ENCODE measurements around the gene MRTFB. TPM values are rescaled to one million over a fixed set of nuclear protein-coding genes. Genes with fewer than 3 reads are reported as not detected.
A peak's percentile ranks its signal among the peaks of the same experiment; 100 is the strongest.

MRTFB gene
- total RNA-seq, 1 experiment from 2014 or later = 30.0 TPM

DNA sequence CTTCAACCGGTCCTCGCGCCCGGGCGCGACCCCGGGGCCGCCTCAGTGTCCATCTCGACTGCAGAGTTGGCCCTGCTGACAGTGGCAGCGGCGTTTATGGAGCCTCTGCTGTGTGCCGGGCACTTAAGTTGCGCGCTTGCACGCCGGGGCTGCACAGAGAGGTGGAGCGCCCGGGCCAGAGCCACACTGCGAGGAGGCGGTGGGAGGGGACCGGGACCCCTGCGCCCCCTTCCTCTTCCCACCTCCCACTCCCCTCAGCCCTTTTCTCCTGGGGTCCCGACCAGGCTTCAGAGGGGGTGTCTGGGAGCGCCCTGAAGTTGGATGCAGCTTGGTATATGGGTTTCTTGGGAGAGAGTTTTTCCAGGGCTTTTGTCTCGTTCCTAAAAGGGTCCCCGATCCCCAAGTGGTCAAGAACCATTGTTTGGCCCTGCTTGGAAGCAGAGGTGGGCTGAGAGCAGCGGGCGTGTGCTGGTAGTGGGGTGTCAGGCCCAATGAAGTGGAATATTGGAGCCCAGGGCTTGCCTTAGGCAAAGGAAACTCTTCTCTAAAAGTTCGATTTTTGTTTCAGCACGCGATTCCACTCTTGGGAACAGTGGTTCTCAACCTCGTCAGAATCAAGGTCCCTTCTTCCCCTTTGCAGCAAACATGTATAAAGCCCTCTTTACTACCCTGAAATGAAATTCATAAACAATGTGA, 605 bp downstream of the MRTFB start:
- peaks cover 11% of the 10 kb centered on the region for H3K4me1 Mint-ChIP-seq (ENCODE audit: insufficient read depth, unreplicated experiment)
- POLR2A ChIA-PET = interaction anchor here (1.0 to 1.1 kb wide), 2 partner anchors 17 to 68 kb away, joined by 3 to 5 read pairs; no protein-coding TSS in a partner anchor
- H3K4me3 Mint-ChIP-seq (ENCODE audit: unreplicated experiment) = peak overlapping the region; percentile 90
- peak; percentile 13 for DNase-seq (ENCODE audit: unreplicated experiment)
- peaks cover 12% of the 10 kb centered on the region for H3K36me3 Mint-ChIP-seq (ENCODE audit: insufficient read depth, unreplicated experiment)
- CTCF ChIA-PET = interaction anchor here (0.6 to 0.7 kb wide), 3 partner anchors 33 to 135 kb away, joined by 3 to 8 read pairs (median 3); no protein-coding TSS in a partner anchor
- no peaks in the 10 kb centered on the region for H3K9me3 Mint-ChIP-seq (ENCODE audit: unreplicated experiment)
- intact Hi-C loops (cut with micrococcal nuclease) = loop anchor here (1.0 to 5.0 kb wide), 3 partner anchors 68 to 176 kb away; no protein-coding TSS in a partner anchor
- no TSS peak for BruUV-seq (replicated peaks)
- peak overlapping the region; percentile 93 for H3K27ac Mint-ChIP-seq (ENCODE audit: low read depth, unreplicated experiment)
- no peaks in the 10 kb centered on the region for H3K27me3 Mint-ChIP-seq (ENCODE audit: insufficient read depth, unreplicated experiment)
- TF ChIP-seq CTCF (IDR thresholded peaks at IDR 0.05; ENCODE audit: unreplicated experiment) = no peak

GRCh38 chr16:14072360-14072759, 1.2 kb downstream of the MRTFB start:
- TSS peak; percentile 32 for BruUV-seq (replicated peaks)
- H3K27ac Mint-ChIP-seq (ENCODE audit: low read depth, unreplicated experiment) = peak overlapping the region; percentile 93
- CTCF ChIA-PET = interaction anchor here (0.6 to 0.7 kb wide), 2 partner anchors 66 to 143 kb away, joined by 3 to 4 read pairs; no protein-coding TSS in a partner anchor
- peak overlapping the region; percentile 90 for H3K4me3 Mint-ChIP-seq (ENCODE audit: unreplicated experiment)
- TF ChIP-seq CTCF (IDR thresholded peaks at IDR 0.05; ENCODE audit: unreplicated experiment) = no peak
- no peak for DNase-seq (ENCODE audit: unreplicated experiment)
- no peaks in the 10 kb centered on the region for H3K9me3 Mint-ChIP-seq (ENCODE audit: unreplicated experiment)
- peaks cover 12% of the 10 kb centered on the region for H3K36me3 Mint-ChIP-seq (ENCODE audit: insufficient read depth, unreplicated experiment)
- H3K27me3 Mint-ChIP-seq (ENCODE audit: insufficient read depth, unreplicated experiment) = no peaks in the 10 kb centered on the region
- H3K4me1 Mint-ChIP-seq (ENCODE audit: insufficient read depth, unreplicated experiment) = peaks cover 11% of the 10 kb centered on the region
- POLR2A ChIA-PET = interaction anchor here (1.0 to 1.2 kb wide), 3 partner anchors 16 to 153 kb away, joined by 3 to 7 read pairs (median 5); partner anchors contain the start of gene ERCC4
- intact Hi-C loops (cut with micrococcal nuclease) = loop anchor here (5.0 kb wide), 2 partner anchors 135 to 175 kb away; no protein-coding TSS in a partner anchor

GRCh38 chr16:14074544-14074943, 3.4 kb downstream of the MRTFB start:
- CTCF ChIA-PET = no interaction called here
- no peak for TF ChIP-seq CTCF (IDR thresholded peaks at IDR 0.05; ENCODE audit: unreplicated experiment)
- Mint-ChIP-seq H3K9me3 (ENCODE audit: unreplicated experiment) (no peaks in the 10 kb centered on the region), H3K4me3 (ENCODE audit: unreplicated experiment) (no peak overlapping the region), H3K27ac (ENCODE audit: low read depth, unreplicated experiment) (no peak overlapping the region), H3K27me3 (ENCODE audit: insufficient read depth, unreplicated experiment) (no peaks in the 10 kb centered on the region), H3K36me3 (ENCODE audit: insufficient read depth, unreplicated experiment) (peaks cover 14% of the 10 kb centered on the region), H3K4me1 (ENCODE audit: insufficient read depth, unreplicated experiment) (peaks cover 11% of the 10 kb centered on the region)
- POLR2A ChIA-PET = no interaction called here
- intact Hi-C loops (cut with micrococcal nuclease) = loop anchor here (5.0 kb wide), 2 partner anchors 137 to 173 kb away; no protein-coding TSS in a partner anchor
- DNase-seq (ENCODE audit: unreplicated experiment) = no peak
- no TSS peak for BruUV-seq (replicated peaks)

DNA sequence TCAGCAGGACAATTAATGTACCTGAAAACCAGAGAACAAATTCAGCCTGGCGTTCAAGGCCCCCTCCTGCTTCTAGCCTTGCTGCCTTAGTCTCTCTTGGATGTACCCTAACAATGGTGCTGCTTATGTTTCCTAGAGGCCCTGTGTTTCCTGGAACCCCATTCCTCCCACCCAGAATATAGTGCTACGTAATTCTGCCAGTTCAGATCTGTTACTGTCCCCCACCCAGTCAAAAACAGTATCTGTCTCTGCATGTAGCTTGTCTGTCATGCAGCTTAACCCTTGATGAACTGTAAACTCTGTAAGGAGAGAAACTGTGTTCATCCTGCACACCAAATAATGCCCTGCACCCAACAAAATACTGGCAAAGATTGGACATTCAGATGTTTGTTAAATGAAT, 6.8 kb downstream of the MRTFB start:
- ChIA-PET POLR2A (interaction anchor here (0.9 kb wide), 1 partner anchor 9 kb away, joined by 4 read pairs; no protein-coding TSS in a partner anchor), CTCF (interaction anchor here (0.7 to 0.9 kb wide), 2 partner anchors 19 to 77 kb away, joined by 3 read pairs; no protein-coding TSS in a partner anchor)
- H3K9me3 Mint-ChIP-seq (ENCODE audit: unreplicated experiment) = no peaks in the 10 kb centered on the region

More for the DNA sequence above, 6.8 kb downstream of the MRTFB start:
- Mint-ChIP-seq H3K4me1 (ENCODE audit: insufficient read depth, unreplicated experiment) (no peaks in the 10 kb centered on the region), H3K27me3 (ENCODE audit: insufficient read depth, unreplicated experiment) (no peaks in the 10 kb centered on the region), H3K36me3 (ENCODE audit: insufficient read depth, unreplicated experiment) (peaks cover 24% of the 10 kb centered on the region), H3K27ac (ENCODE audit: low read depth, unreplicated experiment) (no peak overlapping the region), H3K4me3 (ENCODE audit: unreplicated experiment) (no peak overlapping the region)
- DNase-seq (ENCODE audit: unreplicated experiment) = no peak
- intact Hi-C loops (cut with micrococcal nuclease) = no loop called here
- no peak for TF ChIP-seq CTCF (IDR thresholded peaks at IDR 0.05; ENCODE audit: unreplicated experiment)
- BruUV-seq (replicated peaks) = no TSS peak

All from MCF 10A (cell line).